NOMO-1 treated with dmso at 0.1 percent for 144 hours (cell line): ENCODE results near the gene COPB2.

ENCODE experiments used
- DNase-seq: peaks from one replicate; lab custom pipeline; 2025; ENCODE audit not compliant: unreplicated experiment; lab: John Stamatoyannopoulos, UW

Gene COPB2

DNA sequence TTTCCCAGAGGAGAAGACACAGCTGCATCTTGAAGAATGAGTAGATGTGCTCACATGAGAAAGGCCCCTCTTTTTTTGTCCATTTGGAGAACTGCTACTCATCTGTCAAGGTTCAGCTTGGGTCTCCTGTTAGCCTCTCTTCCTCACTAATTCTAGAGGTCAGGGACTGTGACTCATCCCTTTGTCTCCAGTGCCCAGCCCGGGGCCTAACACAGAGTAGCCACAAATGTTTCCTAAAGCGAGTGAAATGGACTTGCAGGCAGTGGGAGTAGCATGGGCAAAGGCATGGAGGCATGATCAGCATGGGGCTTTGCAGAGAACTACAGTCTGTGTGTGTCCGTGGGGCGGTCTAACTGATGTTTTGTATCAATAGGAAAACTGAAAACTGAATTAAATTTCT lies 79.6 kb downstream of the COPB2 start:
- no peak for DNase-seq

DNA sequence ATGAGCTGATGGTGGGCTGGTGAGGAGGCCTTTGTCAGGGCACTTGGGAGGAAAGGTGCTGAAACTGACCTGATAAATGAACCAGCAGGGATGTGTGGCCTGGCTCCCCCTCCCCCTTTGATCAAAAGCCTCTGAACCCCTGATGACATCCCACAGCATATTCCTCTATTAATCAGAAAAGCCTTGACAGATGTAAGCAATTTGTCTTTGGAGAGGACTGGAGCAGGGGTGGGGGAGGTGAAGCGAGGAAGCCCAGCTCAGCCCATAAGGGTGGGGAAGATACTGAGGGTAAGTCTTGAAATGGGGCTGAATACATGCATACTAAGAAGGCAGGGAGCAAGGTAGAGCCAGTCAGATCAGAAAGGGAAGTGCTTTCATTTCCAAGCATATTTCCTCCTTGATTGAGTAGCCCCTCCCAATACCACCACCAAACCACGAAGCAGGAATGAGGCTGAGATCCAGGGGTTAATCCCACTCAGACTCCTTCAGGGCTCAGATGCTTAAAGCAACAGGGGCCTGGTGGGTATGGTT lies 80.3 kb downstream of the COPB2 start:
- no peak for DNase-seq

- DNase-seq, result no peak
These were observed 80.9 kb downstream of the COPB2 start for GRCh38 chr3:139308560-139308959.

DNA sequence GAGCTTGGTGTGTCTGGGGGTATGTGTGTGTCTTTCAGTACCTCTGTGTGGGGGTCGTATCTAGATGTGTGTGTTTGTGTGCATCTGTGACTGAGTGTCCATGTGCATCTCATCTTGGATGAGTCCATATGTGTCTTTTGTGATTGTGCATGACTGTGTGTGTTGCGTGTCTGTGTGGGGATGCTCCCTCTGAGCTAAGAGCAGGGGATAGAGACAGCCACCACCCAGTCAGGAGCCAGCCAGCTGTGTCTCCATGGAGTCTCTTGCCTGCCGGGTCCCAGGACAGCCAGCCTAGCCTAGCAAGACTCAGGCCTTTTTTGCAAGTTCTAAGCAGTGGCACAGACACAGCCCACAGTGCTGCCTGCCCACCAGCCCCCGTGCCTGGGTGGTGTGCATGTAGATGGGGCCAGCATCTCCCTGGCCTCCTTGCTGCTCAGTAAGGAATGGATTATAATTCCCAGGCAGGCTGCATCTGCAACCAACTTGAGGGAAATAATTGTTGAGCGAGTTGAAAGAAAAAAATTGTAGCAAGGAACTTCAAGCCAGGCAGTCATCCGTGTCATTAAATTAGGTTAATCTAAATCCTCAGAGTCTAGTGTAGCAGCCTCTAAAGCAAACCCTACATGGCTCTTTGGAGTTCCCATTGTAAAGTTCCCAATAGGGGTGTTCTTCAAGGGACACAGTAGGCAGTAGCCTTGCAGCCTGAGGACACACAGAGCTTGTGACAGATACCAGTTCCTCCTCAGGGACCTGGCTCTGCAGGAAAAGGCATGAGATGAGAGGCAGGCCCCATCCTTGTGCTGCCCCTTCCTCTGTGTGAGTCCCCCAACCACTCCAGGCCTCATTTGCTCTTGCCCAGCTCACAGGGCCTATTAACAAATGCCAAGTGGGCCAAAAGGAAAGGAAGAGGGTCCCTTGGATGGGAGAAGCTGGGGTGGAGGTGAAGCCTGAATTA lies 81.6 kb downstream of the COPB2 start:
- no peak for DNase-seq
